H7 (cell line): Measurements from ENCODE around the gene SYN1. TPM values are rescaled to one million over a fixed set of nuclear protein-coding genes. Genes with fewer than 3 reads are reported as not detected.
"Not testable (repeated sequence)": the region's sequence is repeated elsewhere in the genome, so short reads cannot be mapped to it uniquely, and the experiment has no call there.

Experiments used
- DNase-seq: peaks from one replicate; pipeline ENCODE4 v3.0.0; 2012
- H3K27me3 ChIP-seq: 2 replicates; pipeline ENCODE4 v1.6.0; 2011; ENCODE audit warnings: mild to moderate bottlenecking, low read length; ENCODE audit not compliant: control insufficient read depth, insufficient read depth
- H3K36me3 ChIP-seq: replicated peaks from 2 replicates; pipeline ENCODE4 v1.5.1; 2011; ENCODE audit warnings: low read length; ENCODE audit not compliant: control insufficient read depth, insufficient read depth
- H3K4me3 ChIP-seq: 2 replicates; pipeline ENCODE4 v1.5.1; 2011; ENCODE audit warnings: low read depth, mild to moderate bottlenecking, control low read depth, low read length, moderate library complexity; ENCODE audit not compliant: insufficient read depth
- total RNA-seq: library from RNA; depleted of rRNA; stranded (reverse); fragments of >200 nt; shearing (Covaris generic); gene quantifications from 2 replicates; pipeline ENCODE4 v1.2.3, GENCODE V29; 2014

The SYN1 gene
- total RNA-seq, 1 experiment from 2014 or later = 2.1 TPM

DNA sequence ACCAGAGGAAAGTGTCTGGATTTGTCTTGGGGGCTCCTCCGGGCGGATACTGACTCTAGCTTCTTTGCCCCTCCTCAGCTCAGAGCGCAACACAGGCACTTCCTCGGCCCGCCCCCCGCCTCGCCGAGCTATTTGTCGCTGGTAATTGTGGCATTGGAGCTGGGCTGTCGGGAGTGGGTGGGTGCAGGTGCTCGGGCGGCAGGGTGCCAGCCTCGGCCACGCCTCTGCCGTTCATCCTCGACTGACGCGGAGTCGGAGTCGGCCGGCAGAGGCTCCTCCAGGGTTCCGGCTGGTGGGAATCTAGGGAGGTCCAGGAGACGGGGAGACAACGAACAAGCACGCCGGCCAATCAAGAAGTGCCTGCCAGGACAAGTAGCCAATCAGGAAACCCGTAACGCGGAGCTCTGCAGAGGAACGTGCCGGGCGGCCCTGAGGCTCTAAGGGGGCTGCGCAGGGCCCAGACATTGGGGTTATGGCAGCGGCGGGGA, 3.9 kb upstream of the SYN1 start:
- peak overlapping the region; percentile 25 for H3K4me3 ChIP-seq
- peak; percentile 95 for DNase-seq
- peaks cover 3% of the 10 kb centered on the region; the same call in 1 of the 2 replicates for H3K27me3 ChIP-seq
- H3K36me3 ChIP-seq = no peaks in the 10 kb centered on the region

DNA sequence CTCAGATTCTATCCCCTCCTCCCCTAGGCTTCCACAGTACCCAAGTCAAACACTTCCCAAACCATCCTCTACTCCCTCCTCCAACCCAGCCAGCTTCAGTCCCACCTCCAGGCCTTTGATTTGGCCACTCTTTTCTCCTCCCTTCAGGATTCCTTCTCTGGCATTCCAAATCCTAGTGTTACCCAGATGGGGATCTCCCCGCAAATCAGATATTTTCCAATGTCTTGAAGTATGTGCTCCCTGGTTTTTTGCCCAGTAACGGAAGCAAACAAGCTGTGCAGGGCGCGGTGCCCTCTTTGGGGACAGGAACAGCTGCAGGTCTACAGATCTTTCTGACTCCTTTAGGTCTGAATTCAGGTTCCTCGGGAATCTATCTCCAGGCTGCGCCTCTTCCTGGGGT, 2.2 kb upstream of the SYN1 start:
- Histone ChIP-seq H3K4me3 (no peak overlapping the region), H3K27me3 (peaks cover 3% of the 10 kb centered on the region; the same call in 1 of the 2 replicates), H3K36me3 (no peaks in the 10 kb centered on the region)
- no peak for DNase-seq

DNA sequence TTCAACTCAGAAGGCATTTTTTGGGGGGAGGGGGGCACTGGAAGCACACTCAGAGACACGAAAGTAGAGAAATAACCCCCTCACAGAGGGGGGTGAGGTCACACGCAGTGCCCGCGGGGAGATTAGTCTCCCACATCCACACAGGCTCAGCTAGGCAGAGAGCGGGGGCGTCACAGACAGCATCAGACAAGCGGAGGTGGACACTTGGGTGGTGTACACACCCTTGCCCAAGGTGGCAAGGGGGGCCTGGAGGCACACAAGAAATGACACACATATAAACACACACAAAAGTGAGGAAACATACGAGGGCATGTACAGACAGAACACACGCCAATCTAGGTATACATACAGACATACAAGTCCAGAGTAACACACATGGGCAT, 637 bp upstream of the SYN1 start:
- Histone ChIP-seq H3K36me3 (no peaks in the 10 kb centered on the region), H3K27me3 (peaks cover 3% of the 10 kb centered on the region; the same call in 1 of the 2 replicates), H3K4me3 (peak overlapping the region; percentile 25; the same call in 1 of the 2 replicates)
- DNase-seq = no peak

GRCh38 chrX:47618923-47619485, 653 bp downstream of the SYN1 start:
- H3K27me3 ChIP-seq = peaks cover 3% of the 10 kb centered on the region; the same call in 1 of the 2 replicates
- DNase-seq = no peak

DNA sequence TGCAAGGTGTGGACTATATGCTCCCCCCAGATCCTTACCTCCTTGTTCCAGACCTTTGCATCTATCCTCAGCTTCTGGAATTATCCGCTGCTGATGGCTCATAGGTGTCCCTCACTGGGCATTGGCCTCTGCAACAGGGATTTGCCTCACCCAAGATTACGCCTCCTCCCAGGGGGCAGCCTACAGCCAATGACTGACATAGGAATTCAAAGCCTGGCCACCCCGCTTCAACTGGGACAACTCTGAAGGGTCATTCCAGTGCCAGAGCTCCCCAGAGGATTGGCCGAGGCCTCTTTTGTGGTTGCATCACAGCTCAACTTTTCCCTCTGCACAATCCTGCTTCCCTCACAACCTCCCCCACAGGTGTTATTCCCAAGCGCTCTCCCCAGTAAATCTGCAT, 5.0 kb downstream of the SYN1 start:
- Histone ChIP-seq H3K36me3 (no peaks in the 10 kb centered on the region), H3K27me3 (no peaks in the 10 kb centered on the region; the same call in 1 of the 2 replicates), H3K4me3 (no peak overlapping the region)
- DNase-seq = no peak

More at GRCh38 chrX:47618923-47619485, 653 bp downstream of the SYN1 start:
- no peaks in the 10 kb centered on the region for H3K36me3 ChIP-seq
- H3K4me3 ChIP-seq = peak overlapping the region; percentile 46; the same call in 1 of the 2 replicates

DNA sequence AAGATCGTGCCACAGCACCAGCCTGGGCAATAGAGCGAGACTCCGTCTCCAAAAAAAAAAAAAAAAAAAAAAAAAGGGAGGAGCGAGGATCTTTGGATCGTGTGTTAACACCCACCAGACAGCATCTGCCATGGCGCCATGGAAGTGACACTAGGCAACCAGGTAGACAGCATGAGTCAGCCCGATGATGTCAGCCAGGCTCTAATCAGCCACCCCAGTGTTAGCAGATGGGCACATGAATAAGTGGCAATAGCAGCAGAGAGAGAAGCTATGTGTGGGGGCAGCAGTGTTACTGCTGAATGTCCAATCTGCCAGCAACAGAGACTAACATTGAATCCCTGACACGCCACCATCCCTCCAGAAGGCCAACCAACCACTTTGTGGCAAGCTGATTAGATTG, 6.6 kb downstream of the SYN1 start:
- DNase-seq = no peak
- no peak overlapping the region for H3K4me3 ChIP-seq
- no peaks in the 10 kb centered on the region for H3K27me3 ChIP-seq
- H3K36me3 ChIP-seq = no peaks in the 10 kb centered on the region

DNA sequence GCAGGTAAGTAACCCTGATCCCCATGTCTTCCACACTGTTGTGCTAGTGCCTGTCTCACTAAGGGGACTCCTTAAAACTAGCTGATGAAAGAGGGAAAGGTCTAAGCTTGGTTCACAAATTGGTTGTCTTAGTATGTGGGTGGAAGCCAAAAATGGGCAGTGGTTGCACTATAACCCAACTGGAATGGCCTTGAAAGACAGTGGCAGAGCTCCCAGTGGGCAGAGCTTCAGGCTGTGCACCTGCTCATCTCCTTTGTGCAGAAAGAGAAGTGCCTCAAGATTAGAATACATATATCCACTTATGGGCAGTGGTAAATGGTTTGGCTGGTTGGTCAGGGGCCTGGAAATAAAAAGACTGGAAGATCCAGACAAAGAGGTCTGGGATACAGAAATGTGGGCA, 7.2 kb downstream of the SYN1 start:
- Histone ChIP-seq H3K36me3 (no peaks in the 10 kb centered on the region), H3K27me3 (no peaks in the 10 kb centered on the region), H3K4me3 (no peak overlapping the region)
- DNase-seq = no peak

- H3K4me3 ChIP-seq = no peak overlapping the region
- DNase-seq = no peak
- H3K27me3 ChIP-seq = no peaks in the 10 kb centered on the region
These were observed 7.7 kb downstream of the SYN1 start for GRCh38 chrX:47611926-47612325.

GRCh38 chrX:47611489-47611888, 8.2 kb downstream of the SYN1 start:
- H3K36me3 ChIP-seq = no peaks in the 10 kb centered on the region
- no peak overlapping the region for H3K4me3 ChIP-seq
- no peaks in the 10 kb centered on the region for H3K27me3 ChIP-seq
- DNase-seq = no peak

More at GRCh38 chrX:47611926-47612325, 7.7 kb downstream of the SYN1 start:
- no peaks in the 10 kb centered on the region for H3K36me3 ChIP-seq

DNA sequence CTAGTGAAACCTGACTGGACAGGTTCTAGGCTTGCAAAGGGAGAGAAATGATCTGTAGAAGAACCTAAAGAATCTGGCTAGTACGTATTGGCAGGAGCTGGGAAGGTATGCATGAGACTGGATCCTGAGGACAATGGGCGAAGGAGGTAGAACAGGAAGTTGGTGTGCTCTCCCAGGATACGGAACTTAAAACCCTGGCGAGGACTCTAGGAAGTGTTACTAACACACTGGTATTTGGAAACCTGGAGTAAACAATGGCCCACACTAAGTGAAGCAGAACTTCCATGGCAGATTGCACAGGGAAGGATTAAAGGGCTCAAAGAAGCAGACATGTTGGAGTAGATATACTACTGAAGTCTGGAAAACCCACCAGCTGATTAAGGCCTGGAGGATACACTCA, 9.1 kb downstream of the SYN1 start:
- DNase-seq = no peak
- Histone ChIP-seq H3K36me3 (no peaks in the 10 kb centered on the region), H3K27me3 (no peaks in the 10 kb centered on the region), H3K4me3 (no peak overlapping the region)

DNA sequence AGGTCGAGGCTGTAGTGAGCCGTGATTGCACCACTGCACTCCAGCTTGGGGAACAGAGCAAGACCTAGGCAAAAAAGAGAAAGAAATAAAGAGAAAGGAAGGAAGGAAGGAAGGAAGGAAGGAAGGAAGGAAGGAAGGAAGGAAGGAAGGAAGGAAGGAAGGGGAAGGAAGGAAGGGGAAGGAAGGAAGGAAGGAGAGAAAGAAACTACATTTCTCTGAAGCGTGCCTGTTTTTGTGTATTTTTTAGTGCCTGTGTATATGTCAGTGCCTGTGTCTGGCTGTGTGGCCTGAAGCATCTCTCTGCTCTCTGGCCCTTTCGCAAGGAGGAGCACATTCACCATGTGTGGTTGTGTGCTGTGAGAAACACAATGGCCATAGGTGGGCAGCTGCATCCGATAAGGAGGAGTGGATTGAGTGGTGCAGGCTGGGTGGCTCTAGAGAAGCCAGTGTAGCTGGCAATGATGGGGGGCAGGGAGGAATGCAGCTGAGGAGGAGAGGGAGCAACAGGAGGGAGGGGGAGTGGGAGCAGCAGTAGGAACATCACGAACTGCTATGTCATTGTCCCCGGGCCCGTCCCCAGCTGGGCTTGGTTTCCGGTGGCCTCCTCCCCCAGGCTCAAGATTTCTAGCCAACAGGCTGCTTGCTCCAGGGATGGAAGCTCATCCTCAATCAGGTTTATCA, 11.4 kb downstream of the SYN1 start:
- Histone ChIP-seq H3K36me3 (no peaks in the 10 kb centered on the region), H3K4me3 (no peak overlapping the region), H3K27me3 (no peaks in the 10 kb centered on the region)
- peak; percentile 69 for DNase-seq

- Histone ChIP-seq H3K36me3 (no peaks in the 10 kb centered on the region), H3K27me3 (no peaks in the 10 kb centered on the region), H3K4me3 (no peak overlapping the region)
- no peak for DNase-seq
These were observed 12.6 kb downstream of the SYN1 start for GRCh38 chrX:47607091-47607490.

DNA sequence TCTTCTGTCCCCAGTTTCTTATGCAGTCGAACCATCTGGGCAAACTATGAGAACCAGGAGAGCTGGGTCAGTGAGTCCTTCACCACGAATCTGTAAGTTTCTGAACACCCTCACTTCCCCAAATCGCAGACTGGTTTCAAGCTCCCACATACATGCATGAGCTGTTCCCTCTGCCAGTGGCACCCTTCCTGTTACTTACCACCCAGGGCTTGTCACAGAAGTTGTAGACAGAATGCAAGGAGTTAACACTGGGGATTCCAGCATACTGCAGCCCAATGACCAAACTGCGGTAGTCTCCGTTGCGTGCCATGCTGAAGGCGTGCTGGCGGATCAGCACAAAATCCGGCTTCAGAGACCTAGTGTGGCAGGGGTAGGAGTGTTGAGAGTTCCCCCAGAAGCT, 14.6 kb downstream of the SYN1 start:
- Histone ChIP-seq H3K27me3 (no peaks in the 10 kb centered on the region), H3K4me3 (no peak overlapping the region), H3K36me3 (no peaks in the 10 kb centered on the region)
- no peak for DNase-seq

GRCh38 chrX:47603125-47603524, 16.5 kb downstream of the SYN1 start:
- H3K4me3 ChIP-seq, H3K27me3 ChIP-seq, H3K36me3 ChIP-seq, DNase-seq: not testable (repeated sequence)

DNA sequence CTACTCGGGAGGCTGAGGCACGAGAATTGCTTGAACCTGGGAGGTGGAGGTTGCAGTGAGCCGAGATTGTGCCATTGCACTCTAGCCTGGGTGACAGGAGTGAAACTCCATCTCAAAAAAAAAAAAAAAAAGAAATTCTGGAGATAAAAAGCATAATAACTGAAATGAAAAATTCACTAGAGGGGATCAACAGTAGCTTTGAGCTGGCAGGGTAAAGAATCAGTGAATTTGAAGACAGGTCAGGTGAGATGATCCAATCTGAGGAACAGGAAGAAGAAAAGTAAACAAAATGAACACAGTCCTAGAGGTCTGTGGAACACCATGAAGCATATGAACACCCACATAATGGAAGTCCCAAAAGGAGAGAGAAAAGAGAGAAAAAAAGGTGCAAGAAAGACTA, 22.4 kb downstream of the SYN1 start:
- no peak for DNase-seq
- Histone ChIP-seq H3K4me3 (no peak overlapping the region), H3K27me3 (no peaks in the 10 kb centered on the region), H3K36me3 (no peaks in the 10 kb centered on the region)
